Measurements from ENCODE around the gene VWA2. TPM values are rescaled to one million over a fixed set of nuclear protein-coding genes. Genes with fewer than 3 reads are reported as not detected.

Gene VWA2
- total and polyA plus RNA-seq, 2 of the 4 experiments (the other 2 are of a cell fraction), result not detected

- DNase-seq (no peak), ATAC-seq (ENCODE audit: low read depth) (no peak)
- WGBS, 2 experiments (ENCODE audit: extremely low coverage in 2 of 2, insufficient read length in 1 of 2), result 67% methylated on average over 1 of the region's 8 CpGs; no CpG with 5 or more reads in 1 of the 2 experiments
- H2BK15ac ChIP-seq (ENCODE audit: low read depth, low read length), result no peak overlapping the region
- H3K9ac ChIP-seq (ENCODE audit: low read depth, low read length), result no peak overlapping the region
- H2BK120ac ChIP-seq (ENCODE audit: low read depth, low read length), result no peak overlapping the region
- no peak overlapping the region for H2BK20ac ChIP-seq (ENCODE audit: low read depth, low read length)
- H3K4me1 ChIP-seq (ENCODE audit: control insufficient read depth, insufficient read depth, low read length), result no peaks in the 10 kb centered on the region
- peaks cover 36% of the 10 kb centered on the region for H3K27me3 ChIP-seq (ENCODE audit: control insufficient read depth, insufficient read depth, low read length)
- H4K91ac ChIP-seq (ENCODE audit: insufficient read depth, low read depth, low read length), result no peak overlapping the region
- H3K4me3 ChIP-seq (ENCODE audit: insufficient read depth, low read depth, low read length), result no peak overlapping the region
- no peak overlapping the region for H2BK5ac ChIP-seq (ENCODE audit: low read depth, low read length, poor library complexity, severe bottlenecking)
- no peak overlapping the region for H4K8ac ChIP-seq (ENCODE audit: low read depth in 2 of 2, low read length in 2 of 2)
- no peaks in the 10 kb centered on the region; the same call in 1 of the 2 replicates for H4K20me1 ChIP-seq (ENCODE audit: insufficient read depth, low read length)
- no peak overlapping the region for H3K27ac ChIP-seq (ENCODE audit: insufficient read depth, low read length)
- intact Hi-C loops (cut with micrococcal nuclease), result no loop called here
- no peak overlapping the region for H3K23ac ChIP-seq (ENCODE audit: low read depth, low read length)
- no peak overlapping the region for H3K56ac ChIP-seq (ENCODE audit: extremely low read depth, insufficient read depth, low read length)
- no peak overlapping the region for H3K18ac ChIP-seq (ENCODE audit: low read depth, low read length)
- ChIA-PET CTCF (no interaction called here), POLR2A (ENCODE audit: unreplicated experiment) (no interaction called here)
- no peak overlapping the region for H4K5ac ChIP-seq (ENCODE audit: low read depth, low read length)
- dilution Hi-C loops (cut with HindIII; ENCODE audit: low sequenced_read_pairs, unreplicated experiment), result no loop called here
- H3K14ac ChIP-seq (replicated peaks; ENCODE audit: low read depth, low read length), result no peak overlapping the region
- no peaks in the 10 kb centered on the region for H3K9me1 ChIP-seq (ENCODE audit: insufficient read depth, low read length)
- no peak overlapping the region for H2AK5ac ChIP-seq (ENCODE audit: low read depth, low read length)
- BruUV-seq (replicated peaks), result no TSS peak
- H3K36me3 ChIP-seq (ENCODE audit: control insufficient read depth, insufficient read depth, low read length), result no peaks in the 10 kb centered on the region
- no peaks in the 10 kb centered on the region for H3K79me1 ChIP-seq (ENCODE audit: low read depth in 1 of 2, low read length in 2 of 2)
- no peak overlapping the region for H2AK9ac ChIP-seq (replicated peaks; ENCODE audit: low read depth, low read length, poor library complexity)
- no peak overlapping the region for H3K4me2 ChIP-seq (ENCODE audit: low read depth, low read length)
- H2AFZ ChIP-seq (replicated peaks; ENCODE audit: low read length, poor library complexity), result no peak overlapping the region
- H3K4ac ChIP-seq (ENCODE audit: low read depth, low read length), result no peak overlapping the region
- H3K9me3 ChIP-seq (ENCODE audit: control insufficient read depth, insufficient read depth, low read length), result no peaks in the 10 kb centered on the region
- in situ Hi-C loops (cut with MboI; ENCODE audit: low sequenced_read_pairs), result no loop called here
- TF ChIP-seq SMC3 (IDR thresholded peaks at IDR 0.05; ENCODE audit: low read depth, low read length) (no peak), MAFK (IDR thresholded peaks at IDR 0.05; ENCODE audit: low read depth, low read length) (no peak), CEBPB (IDR thresholded peaks at IDR 0.05; ENCODE audit: low read depth, low read length) (no peak), BHLHE40 (IDR thresholded peaks at IDR 0.05; ENCODE audit: low read depth, low read length) (no peak), CHD1 (IDR thresholded peaks at IDR 0.05; ENCODE audit: low read depth, low read length) (no peak), MXI1 (IDR thresholded peaks at IDR 0.05; ENCODE audit: borderline replicate concordance, low read depth, low read length) (no peak), USF2 (IDR thresholded peaks at IDR 0.05; ENCODE audit: low read depth, low read length) (no peak), RAD21 (IDR thresholded peaks at IDR 0.05; ENCODE audit: low read length) (no peak)
These were observed 47.9 kb downstream of the VWA2 start for GRCh38 chr10:114286921-114287320.
